Activated effector memory CD4-positive, alpha-beta T cell treated with anti-CD3 and anti-CD28 coated beads, Interleukin-2, amount 50 U/mL, for 16 hours (primary cell): ENCODE results near the gene GNG2.

Source experiments
- DNase-seq: peaks from one replicate; pipeline ENCODE4 v3.0.0-alpha.2; 2020

Gene GNG2

GRCh38 chr14:52000019-52000582 is 139.7 kb downstream of the GNG2 start:
- no peak for DNase-seq

- no peak for DNase-seq
Measured at GRCh38 chr14:52000696-52001095, 140.3 kb downstream of the GNG2 start.

- DNase-seq: no peak
Measured at GRCh38 chr14:52002542-52002941, 142.1 kb downstream of the GNG2 start.

GRCh38 chr14:52003324-52003723 is 142.9 kb downstream of the GNG2 start:
- no peak for DNase-seq

- DNase-seq: no peak
Measured at GRCh38 chr14:52005625-52006024, 145.2 kb downstream of the GNG2 start.

GRCh38 chr14:52006361-52006760 is 145.9 kb downstream of the GNG2 start:
- DNase-seq: no peak

GRCh38 chr14:52007211-52007610 is 146.8 kb downstream of the GNG2 start:
- DNase-seq: no peak

GRCh38 chr14:52007637-52008036 is 147.2 kb downstream of the GNG2 start:
- no peak for DNase-seq

GRCh38 chr14:52008136-52008535 is 147.7 kb downstream of the GNG2 start:
- no peak for DNase-seq

GRCh38 chr14:52010173-52010693 is 149.8 kb downstream of the GNG2 start:
- no peak for DNase-seq

- no peak for DNase-seq
Measured at GRCh38 chr14:52011523-52011922, 151.1 kb downstream of the GNG2 start.

- no peak for DNase-seq
Measured at GRCh38 chr14:52012635-52013034, 152.2 kb downstream of the GNG2 start.

GRCh38 chr14:52013984-52014600 is 153.7 kb downstream of the GNG2 start:
- DNase-seq: no peak

- DNase-seq: no peak
Measured at GRCh38 chr14:52014601-52015267, 154.3 kb downstream of the GNG2 start.

- no peak for DNase-seq
Measured at GRCh38 chr14:52015411-52016030, 155.1 kb downstream of the GNG2 start.

- DNase-seq: no peak
Measured at GRCh38 chr14:52018252-52018651, 157.8 kb downstream of the GNG2 start.

- DNase-seq: no peak
Measured at GRCh38 chr14:52018970-52019369, 158.6 kb downstream of the GNG2 start.
